GM19468 (cell line): Measurements from ENCODE around the gene TRAIP.
"Not testable (repeated sequence)": the region's sequence is repeated elsewhere in the genome, so short reads cannot be mapped to it uniquely, and the experiment has no call there.

ENCODE experiments used
- ATAC-seq: cut with Tn5 transposase; IDR thresholded peaks from one replicate; pipeline ENCODE4 v1.9.1; 2021; ENCODE audit warnings: mild to moderate bottlenecking, moderate library complexity, moderate number of reproducible peaks; ENCODE audit not compliant: unreplicated experiment; ENCODE audit errors: extremely low read depth

TRAIP gene

DNA sequence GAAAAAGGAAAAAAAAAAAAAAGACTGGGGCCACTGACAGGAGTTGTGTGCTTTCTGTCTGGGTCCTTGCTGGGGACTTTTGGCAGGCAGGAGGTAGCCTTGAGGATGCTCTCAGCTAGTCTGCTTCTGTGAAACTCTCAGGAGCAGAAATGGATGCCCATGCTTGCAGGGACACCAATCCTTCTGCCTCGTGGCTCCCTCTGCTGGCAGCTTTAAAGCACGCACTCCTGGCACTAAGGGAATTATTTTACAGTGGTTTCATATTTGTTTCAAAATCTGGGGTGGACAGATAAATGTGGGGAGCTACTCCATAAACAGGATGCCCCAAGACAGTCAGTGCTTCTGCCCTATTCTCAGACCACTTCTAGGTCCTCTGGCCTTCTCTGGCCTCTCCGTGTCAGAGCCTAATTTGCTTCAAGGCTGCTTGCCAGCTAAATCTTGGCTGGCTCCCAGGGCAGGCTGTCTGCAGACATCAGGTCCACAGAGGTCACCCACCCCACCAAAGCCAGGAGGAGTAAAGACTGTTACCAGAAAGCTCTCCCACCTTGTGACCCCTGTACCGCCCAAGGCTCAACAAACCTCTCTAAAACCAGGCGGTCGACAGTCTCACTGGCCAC, 17.1 kb downstream of the TRAIP start:
- ATAC-seq: no peak

DNA sequence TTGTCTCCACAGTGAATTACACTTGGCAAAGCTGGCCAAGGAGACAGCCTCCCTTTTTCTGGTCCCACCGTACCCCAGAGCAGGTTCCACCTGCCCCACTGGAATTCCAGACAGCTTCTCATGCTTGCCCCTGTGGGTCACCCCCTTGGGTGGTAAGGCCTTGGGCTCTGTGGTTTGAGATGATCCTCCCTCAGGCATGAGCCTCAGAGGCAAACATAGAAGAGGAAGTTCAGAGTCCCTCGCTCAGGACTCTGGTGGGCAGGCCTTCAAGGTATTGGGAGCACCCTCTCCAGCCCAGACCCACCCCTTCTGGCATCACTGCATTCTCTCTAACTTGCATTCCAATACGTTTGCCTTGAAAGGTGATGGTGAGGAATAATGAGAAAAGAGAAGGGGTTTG, 25.0 kb downstream of the TRAIP start:
- no peak for ATAC-seq

DNA sequence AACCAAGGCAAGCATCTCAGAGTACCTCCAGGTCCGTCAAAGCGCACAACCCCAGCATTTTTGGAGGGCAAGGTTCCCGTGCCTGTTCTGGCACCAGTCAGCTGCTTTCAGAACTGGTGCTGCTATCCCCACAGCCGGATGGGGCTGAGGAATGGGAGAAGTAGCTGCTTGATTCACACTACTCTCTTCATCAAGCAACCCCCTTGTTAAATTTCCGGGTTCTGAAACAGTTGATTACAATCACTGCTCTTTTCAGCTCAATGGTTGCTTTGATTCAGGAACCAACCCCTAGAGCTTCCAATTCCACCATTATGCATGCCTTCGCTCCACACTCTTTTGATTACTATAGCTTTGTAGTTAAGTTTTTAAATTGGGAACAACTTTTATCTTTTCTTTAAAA, 30.3 kb downstream of the TRAIP start:
- ATAC-seq: no peak

DNA sequence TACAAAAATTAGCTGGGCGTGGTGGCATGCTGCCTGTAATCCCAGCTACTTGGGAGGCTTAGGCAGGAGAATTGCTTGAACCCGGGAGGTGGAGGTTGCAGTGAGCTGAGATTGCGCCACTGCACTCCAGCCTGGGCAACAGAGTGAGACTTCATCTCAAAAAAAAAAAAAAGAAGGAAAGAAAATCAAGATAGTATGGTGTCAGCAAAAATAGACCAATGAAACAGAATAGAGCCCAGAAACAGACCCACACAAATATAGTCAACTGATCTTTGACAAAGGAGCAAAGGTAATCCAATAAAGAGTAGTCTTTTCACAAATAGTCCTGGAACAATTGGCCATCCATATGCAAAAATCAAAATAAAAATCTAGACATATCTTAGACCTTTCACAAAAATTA, 33.2 kb downstream of the TRAIP start:
- ATAC-seq: not testable (repeated sequence)

DNA sequence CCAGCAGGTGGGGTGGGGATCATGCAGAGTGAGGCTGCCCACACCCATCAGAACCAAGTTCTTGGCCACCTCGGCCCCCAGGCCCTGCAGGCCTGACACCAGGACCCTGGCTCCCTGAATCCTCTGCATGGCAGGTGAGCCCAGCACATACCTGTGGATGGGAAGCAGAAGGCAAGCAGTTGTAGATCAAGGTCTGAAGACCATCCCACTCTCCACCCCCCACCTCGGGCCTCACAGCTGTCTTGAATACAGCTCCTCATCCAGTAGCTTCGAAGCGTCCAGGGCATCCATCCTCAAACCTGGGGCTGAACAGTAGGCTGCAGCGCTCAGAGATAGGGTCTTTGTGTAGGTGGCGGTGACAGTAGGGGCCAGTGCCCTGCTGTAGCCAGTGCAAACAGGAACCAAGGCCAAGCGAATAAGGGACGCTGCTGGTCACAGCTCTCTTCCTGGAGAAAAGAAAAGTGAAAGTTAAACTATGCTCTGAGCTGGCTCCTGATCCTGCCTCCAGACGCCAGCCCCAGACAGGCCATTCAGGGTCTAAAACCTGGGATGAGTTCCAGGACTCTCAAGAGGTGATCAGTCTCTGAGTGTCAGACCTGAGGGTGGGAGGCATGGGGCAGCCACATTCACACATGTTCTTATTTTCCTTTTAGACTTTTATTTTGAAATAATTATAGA, 42.7 kb downstream of the TRAIP start, which contains the start of gene UBA7:
Gene UBA7, minus strand, starts transcription at position 457 of the 678 bp plus-strand sequence. Its CDS starts 166 bp downstream, at position 291.
- peak; percentile 83 for ATAC-seq

DNA sequence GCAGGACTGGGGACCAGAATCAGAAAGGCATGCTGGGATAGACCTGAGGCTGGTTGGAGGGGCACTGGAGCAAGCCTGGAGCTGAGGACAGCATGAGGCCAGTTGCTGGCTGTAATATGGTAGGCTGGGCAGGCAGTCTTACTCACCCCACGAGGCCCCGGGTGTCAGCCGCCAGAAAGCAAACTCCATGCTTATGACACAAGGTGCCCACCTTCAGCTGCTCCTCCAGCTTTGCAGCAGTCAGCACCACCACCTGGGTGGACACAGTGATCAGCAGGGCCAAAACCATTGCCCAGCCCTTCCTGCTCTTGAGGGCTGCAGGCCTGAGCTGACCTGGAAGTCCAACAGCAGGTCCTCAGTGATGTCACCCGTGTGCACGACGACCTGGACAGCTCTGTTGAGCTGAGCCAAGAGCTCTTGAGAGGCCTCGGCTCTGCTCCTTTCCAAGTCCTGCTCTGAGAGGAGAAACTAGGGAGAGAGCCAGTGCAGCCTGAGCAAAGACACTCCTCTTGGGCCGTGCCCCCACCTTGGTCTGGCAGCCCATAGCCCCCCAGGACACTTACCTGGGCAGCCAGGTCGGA, 43.4 kb downstream of the TRAIP start:
- no peak for ATAC-seq

DNA sequence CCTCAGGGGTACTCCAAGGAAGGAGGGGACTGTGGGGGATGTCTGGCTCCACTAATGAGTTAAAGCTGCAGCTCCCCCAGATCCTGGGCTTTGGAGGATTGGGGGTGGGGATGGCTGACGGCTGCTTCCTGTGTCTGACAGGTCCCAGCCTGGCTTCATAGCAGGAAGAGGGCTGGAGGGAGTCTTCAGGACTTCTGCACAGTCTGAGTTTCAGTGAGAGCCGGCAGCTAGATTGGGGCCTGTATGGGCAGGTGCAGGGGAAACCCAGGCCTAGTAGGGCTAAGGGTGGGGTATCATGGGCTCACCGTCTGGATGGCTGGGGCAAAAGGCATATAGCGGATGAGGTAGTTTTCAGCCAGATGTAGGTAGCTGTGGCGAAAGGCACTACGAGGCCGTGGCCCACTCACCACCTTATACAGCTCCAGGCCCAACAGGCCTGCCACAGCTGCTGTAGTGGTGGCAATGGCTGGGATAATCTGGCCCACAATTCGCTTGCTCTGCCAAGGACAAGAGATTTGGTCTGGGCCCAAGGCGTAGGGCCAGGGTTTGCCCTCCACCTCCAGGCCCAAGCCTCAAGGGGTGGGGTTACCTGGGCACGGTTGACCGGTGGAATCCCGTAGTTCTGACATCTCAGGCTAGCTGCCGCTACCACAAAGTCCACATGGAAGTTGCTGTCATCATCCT, 48.8 kb downstream of the TRAIP start:
- ATAC-seq: no peak

DNA sequence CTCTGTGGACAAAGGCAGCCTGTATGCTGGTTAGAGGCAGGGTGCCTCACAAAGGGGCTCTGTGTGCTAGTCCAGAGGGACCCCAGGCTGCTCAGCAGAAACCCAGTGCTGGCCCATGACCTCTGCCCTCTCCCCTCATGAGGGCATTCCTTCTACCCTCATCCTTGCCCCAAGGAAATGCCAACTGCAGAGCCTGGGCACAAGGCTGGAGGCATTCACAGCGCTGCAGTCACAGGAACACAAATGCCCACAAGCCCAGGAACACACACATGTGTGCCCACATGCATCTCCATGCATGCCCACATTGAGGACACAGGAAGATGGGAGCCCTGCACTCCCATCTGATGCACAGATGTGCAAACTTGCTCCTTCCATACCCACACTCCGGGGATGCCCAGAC, 49.5 kb downstream of the TRAIP start:
- ATAC-seq: no peak

DNA sequence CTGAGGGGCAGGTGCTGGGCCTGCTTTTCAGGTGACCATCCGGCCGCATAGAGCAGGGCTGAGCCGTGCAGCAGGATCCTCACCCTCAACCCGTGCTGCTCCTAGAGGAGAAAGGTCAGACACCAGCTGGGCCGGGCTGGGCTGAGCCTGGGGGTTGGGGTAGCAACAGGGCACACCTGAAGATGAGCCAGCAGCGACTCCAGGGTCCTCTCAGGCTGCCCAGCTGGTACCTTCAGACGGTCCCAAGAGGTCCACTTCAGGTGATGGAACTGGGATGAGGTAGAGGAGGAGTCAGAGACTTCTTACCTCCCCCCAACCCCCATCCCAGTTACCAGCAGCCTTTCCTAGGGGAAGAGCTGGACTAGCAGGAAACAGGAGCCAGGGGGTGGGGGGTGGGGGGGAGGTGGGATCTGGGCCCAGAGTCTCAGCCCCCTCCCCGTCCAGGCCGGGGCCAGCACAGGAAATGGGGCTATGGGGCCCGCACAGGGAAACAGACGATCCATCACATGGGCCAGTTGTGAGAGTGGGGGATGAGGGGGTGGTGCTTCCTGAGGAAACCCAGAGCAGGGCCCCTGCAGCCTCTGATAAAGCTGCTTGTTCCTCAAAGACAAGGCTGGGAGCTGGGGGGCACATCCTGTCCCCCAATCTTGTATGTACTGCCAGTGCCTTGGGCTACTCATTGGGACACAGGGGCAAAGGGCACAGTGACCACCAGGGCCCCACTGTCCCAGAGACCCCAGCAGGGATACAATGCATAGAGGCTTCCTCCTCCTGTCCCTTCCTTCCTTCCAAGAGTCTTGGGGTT, 50.3 kb downstream of the TRAIP start:
- no peak for ATAC-seq

DNA sequence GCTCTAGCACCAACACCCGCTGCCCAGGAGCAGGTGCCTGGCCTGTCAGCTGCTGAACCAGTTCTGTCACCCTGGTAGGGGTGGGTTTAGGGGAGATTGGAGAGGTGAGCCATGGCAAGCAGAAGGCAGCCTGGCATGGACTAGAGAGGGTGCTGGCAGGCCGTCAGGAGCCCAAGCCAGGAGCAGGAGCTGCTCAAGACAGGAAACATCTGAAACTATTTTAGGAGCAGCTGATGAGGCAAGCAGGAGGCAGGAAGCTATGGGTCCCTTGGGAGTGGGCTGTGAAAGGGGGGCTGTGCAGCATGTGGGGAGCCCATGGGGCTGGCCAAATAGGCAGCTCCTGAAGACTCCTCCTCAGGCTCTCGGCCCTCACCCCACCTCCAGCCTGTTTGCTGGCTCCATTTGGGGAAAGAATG, 51.0 kb downstream of the TRAIP start:
- no peak for ATAC-seq

DNA sequence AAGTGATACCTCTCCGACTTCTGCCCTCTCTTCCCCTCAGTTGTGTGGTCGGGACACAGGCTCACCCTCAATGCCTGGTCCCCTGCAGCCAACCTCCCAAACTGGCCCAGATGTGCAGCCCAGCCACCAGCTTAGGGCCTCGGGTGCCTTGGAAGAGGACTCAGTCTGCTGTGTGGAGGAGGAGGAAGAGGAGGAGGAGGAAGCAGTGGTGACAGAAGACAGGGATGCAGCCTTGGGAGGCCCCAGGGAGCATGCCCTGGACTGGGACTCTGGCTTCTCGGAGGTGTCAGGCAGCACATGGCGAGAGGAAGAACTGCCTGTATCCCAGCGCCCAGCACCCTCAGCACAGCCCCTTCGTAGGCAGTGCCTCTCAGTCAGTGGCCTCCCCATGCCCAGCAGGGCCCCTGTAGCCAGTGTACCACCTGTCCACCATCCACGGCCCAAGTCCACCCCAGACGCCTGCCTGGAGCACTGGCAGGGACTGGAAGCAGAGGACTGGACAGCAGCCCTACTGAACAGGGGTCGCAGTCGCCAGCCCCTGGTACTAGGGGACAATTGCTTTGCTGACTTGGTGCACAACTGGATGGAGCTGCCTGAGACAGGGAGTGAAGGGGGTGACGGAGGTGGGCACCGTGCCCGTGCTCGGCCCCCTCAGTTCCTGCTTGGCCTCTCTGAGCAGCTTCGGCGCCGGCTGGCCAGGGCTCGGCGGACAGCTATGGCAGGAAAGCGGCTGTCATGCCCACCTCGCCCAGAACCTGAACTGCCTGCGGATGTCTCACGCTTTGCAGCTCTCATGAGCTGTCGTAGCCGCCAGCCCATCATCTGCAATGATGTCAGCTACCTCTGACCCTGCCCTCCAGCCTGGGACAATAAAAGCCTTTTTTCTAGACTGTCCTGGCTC, 52.0 kb downstream of the TRAIP start:
- no peak for ATAC-seq

DNA sequence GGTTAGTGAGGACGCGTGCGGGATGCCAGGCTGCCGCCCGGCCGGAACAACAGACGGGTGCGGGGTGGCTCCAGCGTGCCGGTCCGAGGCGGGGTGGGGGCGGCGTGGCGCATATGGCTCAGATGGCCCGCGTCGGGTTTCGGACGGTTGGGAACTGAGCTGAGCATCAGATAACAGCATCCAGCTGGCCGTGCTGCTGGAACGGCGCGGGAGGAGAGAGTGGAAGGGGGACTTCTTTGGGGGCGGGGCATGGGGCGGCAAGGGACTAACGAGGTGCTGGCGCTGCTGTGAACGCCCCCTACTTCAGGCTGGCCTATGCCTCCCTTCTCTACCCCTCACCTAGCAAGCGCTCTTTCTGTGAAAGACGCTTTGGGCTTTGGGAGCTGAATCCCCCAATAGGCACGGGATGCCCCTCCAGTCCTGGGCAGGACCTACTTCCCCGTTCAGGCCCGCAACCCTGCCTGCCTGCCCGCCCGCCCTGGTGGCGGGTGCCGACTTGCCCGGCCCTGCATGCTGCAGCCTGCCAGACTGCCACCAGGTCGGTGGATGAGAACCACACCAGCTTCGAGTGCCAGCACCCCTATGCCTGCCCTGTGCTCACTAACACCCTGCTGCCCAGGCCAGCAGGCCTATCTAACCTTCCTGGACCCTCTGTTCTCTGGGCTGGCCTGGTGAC, 52.8 kb downstream of the TRAIP start:
- no peak for ATAC-seq

DNA sequence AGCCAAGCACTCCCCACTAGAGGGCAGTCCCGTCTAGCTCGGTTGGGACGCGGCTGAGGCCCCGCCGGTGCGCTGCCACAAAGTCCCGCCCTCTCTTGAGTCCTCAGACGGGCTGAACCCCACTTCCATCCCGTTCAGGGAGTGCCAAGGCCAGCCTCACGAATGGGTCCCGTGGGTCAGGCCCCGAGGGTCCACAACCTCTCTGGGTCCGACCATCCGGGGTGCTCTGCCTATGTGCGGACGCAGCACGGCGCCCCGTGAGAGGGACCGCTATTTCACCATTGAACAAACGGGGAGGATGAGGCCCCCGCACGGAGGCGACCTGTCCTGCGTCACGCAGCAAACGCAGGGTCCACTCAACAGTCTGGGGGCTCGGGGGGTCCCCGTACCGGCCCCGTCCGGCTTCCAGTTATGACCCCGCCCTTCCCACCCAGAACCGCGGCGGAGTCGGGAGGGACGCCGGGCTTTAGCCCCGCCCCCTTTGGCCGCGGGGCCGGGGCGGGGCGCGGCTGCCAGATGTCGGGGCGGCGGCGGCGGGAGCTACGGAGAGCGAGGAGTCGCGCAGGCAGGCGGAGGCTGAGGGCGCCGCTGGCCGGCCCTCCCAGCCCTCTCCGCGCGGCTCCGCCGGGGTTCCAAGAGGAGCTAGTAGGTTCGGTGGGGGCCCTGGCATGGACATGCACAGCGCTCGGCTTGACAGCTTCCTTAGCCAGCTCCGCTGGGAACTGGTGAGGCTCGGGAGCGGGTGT, 53.5 kb downstream of the TRAIP start, which contains the start of gene INKA1:
Gene INKA1, plus strand, starts transcription at position 543 of the 746 bp plus-strand sequence. Its CDS starts 132 bp downstream, at position 675.
- peak; percentile 11 for ATAC-seq

DNA sequence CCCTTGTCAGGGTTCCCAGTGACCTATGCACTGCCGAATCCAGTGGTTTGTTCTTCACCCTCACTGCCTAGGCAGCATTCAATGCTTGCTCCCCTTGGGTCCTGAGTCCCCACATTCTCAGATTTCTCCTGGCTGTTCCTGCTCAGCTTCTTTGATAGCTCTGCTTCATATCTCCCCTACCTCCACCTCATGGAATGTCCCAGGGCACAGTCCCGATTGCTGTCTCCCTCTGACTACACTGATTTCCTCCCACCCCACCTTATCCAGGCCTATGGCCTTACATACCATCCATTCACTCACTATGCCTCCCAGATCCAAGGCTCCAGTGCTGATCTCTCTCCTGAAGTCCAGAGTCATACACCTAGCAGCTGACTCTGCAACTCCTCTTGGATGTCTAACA, 55.2 kb downstream of the TRAIP start:
- no peak for ATAC-seq

DNA sequence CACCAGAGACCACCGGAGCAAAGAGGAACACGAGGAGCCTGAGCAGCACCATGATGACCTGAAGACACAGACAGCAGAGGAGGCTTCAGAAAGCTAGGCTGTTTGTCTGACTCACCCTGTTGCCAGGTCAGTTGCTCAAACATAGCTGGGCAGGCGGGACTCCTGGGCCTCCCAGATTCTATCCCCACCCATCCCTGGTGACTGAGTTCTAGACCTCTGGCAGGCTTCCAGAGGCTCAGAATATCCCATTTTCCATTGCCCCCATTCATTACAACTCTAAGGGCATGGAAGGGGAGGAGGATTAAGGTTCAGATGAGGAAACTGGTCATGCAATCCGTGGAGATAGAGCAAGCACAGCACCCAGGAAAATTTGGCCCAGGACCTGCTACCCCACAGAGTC, 56.6 kb downstream of the TRAIP start, which contains the start of gene CDHR4:
Gene CDHR4, minus strand, starts transcription at position 113 of the 400 bp plus-strand sequence. Its CDS starts 61 bp downstream, at position 52.
- no peak for ATAC-seq

DNA sequence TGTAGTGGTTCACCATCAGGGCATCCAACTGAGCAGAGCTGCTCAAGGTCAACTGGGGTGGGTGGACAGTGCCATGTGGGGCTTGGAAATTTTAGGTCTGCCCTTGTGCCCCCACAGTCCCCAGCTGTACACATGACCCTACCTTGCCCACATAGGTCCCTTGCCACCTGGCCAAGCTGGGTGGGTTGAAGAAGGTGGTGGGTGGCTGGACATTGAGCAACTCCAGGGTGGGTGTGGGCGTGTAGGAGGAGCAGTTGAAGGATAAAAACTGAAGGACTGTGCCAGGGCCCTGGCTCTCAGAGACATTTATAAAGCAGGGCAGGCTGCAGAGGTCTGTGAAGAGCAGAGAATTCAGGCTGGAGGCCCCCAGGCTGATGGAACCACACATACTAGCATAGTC, 57.3 kb downstream of the TRAIP start:
- ATAC-seq: no peak

DNA sequence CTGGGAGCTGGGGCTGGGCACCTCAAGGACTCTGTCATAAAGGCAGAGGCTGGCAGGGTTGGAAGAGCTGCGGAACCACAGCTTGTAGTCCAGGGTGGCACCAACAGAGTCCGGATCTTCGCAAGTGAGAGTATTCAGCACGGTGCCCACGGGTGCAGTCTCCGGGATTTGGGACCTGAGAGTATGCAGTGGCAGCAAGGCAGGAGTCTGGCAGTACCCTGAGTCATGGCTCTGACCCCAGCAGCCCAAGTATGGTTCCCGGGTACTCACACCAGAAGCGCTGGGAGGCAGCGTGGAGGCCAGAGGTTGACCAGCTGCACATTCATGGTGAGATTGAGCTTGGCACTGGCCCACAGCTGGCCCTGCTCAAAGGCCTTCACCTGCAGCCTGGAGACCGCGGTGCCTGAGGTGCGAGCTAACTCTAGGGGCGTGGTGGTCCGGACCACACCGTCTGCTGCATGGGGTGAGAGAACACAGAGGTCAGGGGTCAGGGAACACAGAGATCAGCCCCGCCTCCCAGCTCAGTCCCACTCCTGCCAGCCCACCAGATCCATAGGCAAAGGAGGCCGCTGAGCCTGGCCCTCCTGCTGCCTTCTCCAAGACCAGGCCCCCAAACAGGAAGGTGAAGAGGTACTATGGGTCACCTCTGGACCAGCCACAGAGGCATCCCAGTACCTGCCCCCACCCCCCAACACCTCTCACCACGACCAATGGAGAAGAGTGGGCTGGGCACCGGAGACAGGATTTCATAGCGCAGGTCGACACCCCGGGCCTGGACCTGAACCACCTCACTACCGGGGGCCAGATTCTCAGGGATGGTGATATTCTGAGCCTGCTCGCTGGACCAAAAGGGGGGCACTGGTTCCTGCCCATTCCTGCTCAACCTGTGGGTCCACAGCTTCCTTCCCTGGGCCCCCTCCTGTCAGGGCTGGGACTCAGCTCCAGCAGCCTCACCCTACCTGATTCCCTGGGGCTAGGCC, 61.1 kb downstream of the TRAIP start:
- no peak for ATAC-seq
